Keratinocyte (primary cell): ENCODE results near the gene TP53I3.

Experiments
- CTCF ChIP-seq, 3 experiments: IDR thresholded peaks in 1 of 3; conservative IDR thresholded peaks in 1 of 3; optimal IDR thresholded peaks in 1 of 3; 2 replicates in 2 of 3; 3 replicates in 1 of 3; pipeline versions ENCODE3 to v1.5.1; 2011; ENCODE audit warnings: low read length in 3 of 3, mild to moderate bottlenecking in 3 of 3, moderate library complexity in 2 of 3, control low read depth in 1 of 3, inconsistent platforms in 1 of 3; ENCODE audit not compliant: insufficient read depth in 2 of 3; ENCODE audit errors: extremely low read depth in 1 of 3
- EZH2 ChIP-seq: IDR thresholded peaks from one replicate; pipeline ENCODE4 v1.6.1; 2012; ENCODE audit warnings: inconsistent platforms, mild to moderate bottlenecking, low read length, moderate library complexity

- TF ChIP-seq EZH2 (no peak), CTCF (optimal IDR thresholded peaks at IDR 0.05 in 1 of 3, IDR thresholded peaks at IDR 0.05 in 1 of 3, conservative IDR thresholded peaks at IDR 0.05 in 1 of 3; ENCODE audit: extremely low read depth in 1 of 3, insufficient read depth in 2 of 3, low read length in 3 of 3) (no peak)
These were observed 7.6 kb downstream of the TP53I3 start for GRCh38 chr2:24076849-24077534.
